ENCODE measurements around the gene MICU1. TPM values are rescaled to one million over a fixed set of nuclear protein-coding genes. Genes with fewer than 3 reads are reported as not detected.

Gene MICU1
- total RNA-seq, 6 donors from 2014 or later = 26.9 to 62.9 (median 47.6) TPM

DNA sequence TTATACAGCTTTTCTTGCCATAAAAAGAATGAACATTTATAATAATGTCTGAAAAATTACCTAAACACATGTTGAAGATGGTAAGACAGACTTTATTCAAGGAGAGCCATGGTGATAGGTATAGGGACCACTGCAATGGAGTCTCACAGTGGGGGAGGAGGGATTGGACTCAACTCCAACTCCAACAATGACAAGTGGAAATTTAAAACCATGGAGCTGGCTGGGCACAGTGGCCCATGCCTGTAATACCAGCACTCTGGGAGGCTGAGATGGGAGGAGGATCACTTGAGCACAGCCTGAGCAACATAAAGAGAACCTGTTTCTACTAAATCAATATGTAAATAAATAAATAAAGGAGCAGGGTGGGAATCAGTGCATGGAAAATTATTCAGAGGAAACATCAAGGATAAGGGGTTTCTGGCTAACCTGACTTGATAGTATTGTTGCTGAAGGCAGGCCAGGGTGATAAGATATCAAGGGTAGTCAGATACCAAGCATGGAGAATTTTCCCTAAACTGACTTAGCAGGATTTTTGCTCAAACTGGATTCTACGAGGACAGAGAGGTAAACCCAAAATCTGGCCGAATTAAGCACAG lies 19.5 kb upstream of the MICU1 start:
- Histone ChIP-seq H3K27me3 (no peaks in the 10 kb centered on the region), H3K4me1 (peaks cover 0 to 4% (median 0%) of the 10 kb centered on the region in 4 donors), H3K36me3 (no peaks in the 10 kb centered on the region), H3K9me3 (no peaks in the 10 kb centered on the region), H3K4me3 (no peak overlapping the region), H3K27ac (no peak overlapping the region)
- ATAC-seq (ENCODE audit: low FRiP score in 2 of 2) (no peak), DNase-seq (no peak)
- TF ChIP-seq POLR2AphosphoS5 (IDR thresholded peaks at IDR 0.05) (no peak), EP300 (IDR thresholded peaks at IDR 0.05) (no peak), POLR2A (IDR thresholded peaks at IDR 0.05) (no peak)
- TF ChIP-seq, protein P1, sequence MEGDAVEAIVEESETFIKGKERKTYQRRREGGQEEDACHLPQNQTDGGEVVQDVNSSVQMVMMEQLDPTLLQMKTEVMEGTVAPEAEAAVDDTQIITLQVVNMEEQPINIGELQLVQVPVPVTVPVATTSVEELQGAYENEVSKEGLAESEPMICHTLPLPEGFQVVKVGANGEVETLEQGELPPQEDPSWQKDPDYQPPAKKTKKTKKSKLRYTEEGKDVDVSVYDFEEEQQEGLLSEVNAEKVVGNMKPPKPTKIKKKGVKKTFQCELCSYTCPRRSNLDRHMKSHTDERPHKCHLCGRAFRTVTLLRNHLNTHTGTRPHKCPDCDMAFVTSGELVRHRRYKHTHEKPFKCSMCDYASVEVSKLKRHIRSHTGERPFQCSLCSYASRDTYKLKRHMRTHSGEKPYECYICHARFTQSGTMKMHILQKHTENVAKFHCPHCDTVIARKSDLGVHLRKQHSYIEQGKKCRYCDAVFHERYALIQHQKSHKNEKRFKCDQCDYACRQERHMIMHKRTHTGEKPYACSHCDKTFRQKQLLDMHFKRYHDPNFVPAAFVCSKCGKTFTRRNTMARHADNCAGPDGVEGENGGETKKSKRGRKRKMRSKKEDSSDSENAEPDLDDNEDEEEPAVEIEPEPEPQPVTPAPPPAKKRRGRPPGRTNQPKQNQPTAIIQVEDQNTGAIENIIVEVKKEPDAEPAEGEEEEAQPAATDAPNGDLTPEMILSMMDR (IDR thresholded peaks at IDR 0.05) = no peak
- WGBS, 2 donors = 84 to 86% methylated on average over 2 of the region's 2 CpGs

DNA sequence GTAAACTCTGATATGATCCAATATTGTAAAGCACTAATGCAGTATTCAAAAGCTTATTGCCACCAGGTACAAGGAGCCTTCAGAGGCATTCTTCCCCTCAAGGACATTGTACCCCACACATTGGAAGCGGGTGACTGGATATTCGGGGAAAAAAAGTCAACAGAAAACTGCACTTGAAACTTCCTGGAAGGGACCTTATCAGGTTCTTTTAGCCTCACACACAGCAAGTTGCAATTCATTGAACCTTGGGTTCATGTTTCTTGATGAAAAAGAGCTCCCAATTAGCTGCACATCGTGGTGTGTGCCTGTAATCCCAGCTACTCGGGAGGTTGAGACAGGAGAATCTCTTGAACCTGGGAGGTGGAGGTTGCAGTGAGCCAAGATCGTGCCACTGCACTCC lies 16.4 kb upstream of the MICU1 start:
- 73 to 74% methylated on average over 5 of the region's 5 CpGs for WGBS, 2 donors
- ATAC-seq (ENCODE audit: low FRiP score in 2 of 2) (no peak), DNase-seq (no peak)
- Histone ChIP-seq H3K4me3 (no peak overlapping the region), H3K27me3 (no peaks in the 10 kb centered on the region), H3K9me3 (no peaks in the 10 kb centered on the region), H3K36me3 (no peaks in the 10 kb centered on the region), H3K27ac (no peak overlapping the region), H3K4me1 (no peaks in the 10 kb centered on the region)
- TF ChIP-seq EP300 (IDR thresholded peaks at IDR 0.05) (no peak), POLR2A (IDR thresholded peaks at IDR 0.05) (no peak), POLR2AphosphoS5 (IDR thresholded peaks at IDR 0.05) (no peak)
- TF ChIP-seq, protein P1 (IDR thresholded peaks at IDR 0.05) = no peak

GRCh38 chr10:72639441-72639873 lies 13.6 kb upstream of the MICU1 start:
- Histone ChIP-seq H3K4me3 (no peak overlapping the region), H3K27me3 (no peaks in the 10 kb centered on the region), H3K4me1 (no peaks in the 10 kb centered on the region), H3K36me3 (no peaks in the 10 kb centered on the region), H3K9me3 (no peaks in the 10 kb centered on the region), H3K27ac (no peak overlapping the region)
- ATAC-seq (ENCODE audit: low FRiP score in 2 of 2) = no peak
- DNase-seq = no peak
- WGBS, 2 donors = 83 to 86% methylated on average over 5 of the region's 5 CpGs
- no peak for TF ChIP-seq POLR2AphosphoS5 (IDR thresholded peaks at IDR 0.05)
- TF ChIP-seq, protein P1 (IDR thresholded peaks at IDR 0.05) = no peak
- TF ChIP-seq EP300 (IDR thresholded peaks at IDR 0.05) = no peak
- no peak for TF ChIP-seq POLR2A (IDR thresholded peaks at IDR 0.05)

- ATAC-seq (ENCODE audit: low FRiP score in 2 of 2) = no peak
- TF ChIP-seq POLR2AphosphoS5 (IDR thresholded peaks at IDR 0.05) = no peak
- H3K4me3 ChIP-seq = no peak overlapping the region
- H3K27me3 ChIP-seq = no peaks in the 10 kb centered on the region
- H3K4me1 ChIP-seq = no peaks in the 10 kb centered on the region
- WGBS, 2 donors = 62 to 70% methylated on average over 4 of the region's 4 CpGs
- no peaks in the 10 kb centered on the region for H3K9me3 ChIP-seq
- H3K36me3 ChIP-seq = no peaks in the 10 kb centered on the region
- no peak overlapping the region for H3K27ac ChIP-seq
- no peak for DNase-seq
Observed at GRCh38 chr10:72638586-72639440, 12.9 kb upstream of the MICU1 start.

- H3K9me3 ChIP-seq = no peaks in the 10 kb centered on the region
- ATAC-seq (ENCODE audit: low FRiP score in 2 of 2) = peak; percentile 72 to 91
- peak in 1 of 2 donors; percentile 57 for DNase-seq
- TF ChIP-seq EP300 (IDR thresholded peaks at IDR 0.05) (no peak), POLR2A (IDR thresholded peaks at IDR 0.05) (no peak), POLR2AphosphoS5 (IDR thresholded peaks at IDR 0.05) (no peak)
- TF ChIP-seq, protein P1 (IDR thresholded peaks at IDR 0.05) = no peak
- peak overlapping the region in 1 of 4 donors; percentile 4 for H3K27ac ChIP-seq
- H3K4me1 ChIP-seq = no peaks in the 10 kb centered on the region
- 46 to 64% methylated on average over 4 of the region's 4 CpGs for WGBS, 2 donors
- H3K27me3 ChIP-seq = no peaks in the 10 kb centered on the region
- no peaks in the 10 kb centered on the region for H3K36me3 ChIP-seq
- no peak overlapping the region for H3K4me3 ChIP-seq
Observed at GRCh38 chr10:72637398-72637857, 11.5 kb upstream of the MICU1 start.

All from upper lobe of left lung (tissue), 6 donors.